Measurements from ENCODE around the gene COL5A1.

COL5A1 gene

DNA sequence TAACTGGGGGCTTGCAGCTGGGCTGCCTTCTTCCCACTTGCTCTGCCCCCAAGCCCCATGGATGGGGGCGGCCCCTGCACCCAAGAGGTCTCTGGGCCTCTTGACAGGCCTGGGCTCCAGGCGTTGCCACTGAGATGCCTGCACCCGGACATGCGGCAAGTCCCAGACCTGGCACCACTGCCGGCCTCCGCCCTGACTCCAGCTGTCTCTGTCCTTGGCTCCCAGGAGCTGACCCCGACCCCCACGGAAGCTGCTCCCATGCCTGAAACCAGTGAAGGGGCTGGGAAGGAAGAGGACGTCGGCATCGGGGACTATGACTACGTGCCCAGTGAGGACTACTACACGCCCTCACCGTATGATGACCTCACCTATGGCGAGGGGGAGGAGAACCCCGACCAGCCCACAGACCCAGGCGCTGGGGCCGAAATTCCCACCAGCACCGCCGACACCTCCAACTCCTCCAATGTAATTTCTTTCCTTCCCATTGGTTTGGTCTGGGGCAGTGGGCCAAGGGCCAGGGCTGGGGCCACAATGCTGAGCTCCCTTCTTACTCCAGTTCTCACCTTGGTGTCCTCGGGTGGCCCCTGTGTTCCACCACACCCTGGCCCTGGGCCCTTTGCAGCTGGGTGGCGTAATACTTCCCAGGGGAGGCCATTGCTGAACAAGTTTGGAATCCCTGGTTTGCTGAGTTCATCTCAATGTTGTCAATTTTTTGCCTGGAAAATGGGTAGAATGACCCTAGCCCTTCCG, 88.6 kb downstream of the COL5A1 start:
- no peak for DNase-seq

DNA sequence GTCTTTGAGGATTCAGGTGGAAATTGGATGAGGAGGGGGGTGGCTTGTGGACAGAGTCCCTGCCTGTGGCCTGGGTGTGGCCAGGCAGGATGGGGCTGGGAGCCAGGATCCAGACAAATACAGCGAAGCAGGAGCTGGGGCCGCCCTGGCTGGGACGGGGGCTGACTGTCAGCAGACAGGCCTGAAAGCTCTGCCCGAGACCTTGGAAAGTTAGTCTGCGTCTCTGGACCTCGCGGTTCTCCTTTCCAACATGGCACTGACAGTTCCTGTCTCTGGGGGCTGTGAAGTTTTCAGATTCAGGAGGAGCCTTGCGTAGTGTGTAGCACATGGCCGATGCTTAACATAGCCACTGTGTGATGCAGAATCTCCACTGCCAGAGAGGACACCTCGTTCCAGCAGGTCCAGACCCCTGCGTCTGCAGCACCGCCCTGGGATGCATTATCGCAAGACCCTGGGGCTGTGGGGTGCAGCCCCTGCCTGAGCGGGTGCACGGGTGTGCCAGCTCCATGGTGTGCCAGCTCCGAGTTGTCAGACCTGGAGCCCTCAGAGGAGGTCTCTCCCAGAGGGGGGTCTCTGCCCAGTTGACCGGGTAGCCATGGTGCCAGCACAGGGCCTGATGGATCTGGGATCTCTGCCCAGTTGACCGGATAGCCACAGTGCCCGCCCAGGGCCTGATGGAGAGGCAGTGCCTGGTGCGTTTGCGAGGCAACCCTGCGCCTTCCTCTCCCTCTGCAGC, 89.3 kb downstream of the COL5A1 start:
- DNase-seq, result no peak

DNA sequence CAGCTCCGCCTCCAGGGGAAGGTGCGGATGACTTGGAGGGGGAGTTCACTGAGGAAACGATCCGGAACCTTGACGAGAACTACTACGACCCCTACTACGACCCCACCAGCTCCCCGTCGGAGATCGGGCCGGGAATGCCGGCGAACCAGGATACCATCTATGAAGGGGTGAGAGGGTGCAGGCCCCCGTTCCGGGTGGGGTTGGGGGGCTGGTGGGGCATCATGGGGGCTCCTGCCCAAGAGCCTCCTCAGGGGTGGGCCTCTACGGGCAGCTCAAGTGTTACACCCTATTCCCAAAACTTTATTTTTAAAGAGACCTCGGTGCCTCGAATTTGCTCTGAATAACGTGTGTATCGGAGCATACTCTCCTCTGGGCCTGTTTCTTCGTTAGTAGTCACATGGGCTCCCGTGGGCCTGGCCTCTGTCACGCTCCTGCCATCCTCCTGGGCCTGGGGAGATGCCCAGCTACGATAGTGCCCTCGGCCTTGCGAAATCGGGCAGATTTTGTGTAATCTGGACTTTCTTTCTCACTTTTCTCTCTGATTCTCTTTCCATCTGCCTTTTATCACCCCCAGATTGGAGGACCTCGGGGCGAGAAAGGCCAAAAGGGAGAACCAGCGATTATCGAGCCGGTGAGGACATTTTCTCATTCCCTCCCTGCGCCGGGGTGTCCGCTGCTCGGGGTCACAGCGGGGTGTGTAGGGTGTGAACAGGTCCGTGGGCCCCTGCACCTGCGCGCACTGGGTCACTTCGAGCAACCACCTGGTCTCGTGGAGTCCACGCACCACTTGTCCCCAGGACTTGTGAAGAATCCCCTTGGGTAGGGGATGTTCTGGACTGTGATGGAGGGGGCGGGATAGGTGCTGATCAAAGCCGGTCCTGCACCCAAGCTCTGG, 90.1 kb downstream of the COL5A1 start:
- no peak for DNase-seq

DNA sequence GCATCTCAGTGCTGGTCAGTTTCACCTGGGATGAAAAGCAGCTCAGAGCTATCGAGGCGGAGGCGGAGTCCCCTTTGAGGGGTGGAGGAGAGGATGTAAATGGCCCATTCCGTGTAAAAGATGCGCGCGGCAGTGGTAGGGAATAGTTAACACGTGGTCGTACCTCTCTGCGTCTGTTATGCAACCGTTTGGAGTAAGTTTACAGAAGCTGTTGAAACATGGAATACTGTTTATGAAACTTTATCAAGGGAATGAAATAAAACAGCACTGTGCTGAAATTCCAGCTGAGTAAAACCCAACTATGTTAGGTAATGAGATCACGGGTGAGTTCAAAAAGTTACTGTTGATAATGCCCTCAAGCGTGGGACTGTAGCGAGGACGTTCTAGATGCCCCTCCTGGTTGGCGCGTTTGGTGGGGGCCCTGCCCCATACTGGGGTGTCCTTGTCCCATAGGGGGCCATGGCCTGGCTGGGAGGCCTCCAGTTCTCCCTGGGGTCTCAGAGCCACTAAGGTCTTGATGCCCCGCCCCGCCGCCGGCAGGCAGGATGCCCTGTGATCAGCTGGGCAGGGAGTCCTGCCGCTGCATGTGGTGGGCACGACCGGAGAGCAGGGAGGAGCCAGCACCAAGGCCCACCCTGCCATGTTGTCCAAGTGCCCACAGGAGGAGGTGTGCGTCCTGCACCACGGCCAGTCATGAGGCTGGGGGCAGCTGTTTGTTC, 90.9 kb downstream of the COL5A1 start:
- DNase-seq, result no peak

DNA sequence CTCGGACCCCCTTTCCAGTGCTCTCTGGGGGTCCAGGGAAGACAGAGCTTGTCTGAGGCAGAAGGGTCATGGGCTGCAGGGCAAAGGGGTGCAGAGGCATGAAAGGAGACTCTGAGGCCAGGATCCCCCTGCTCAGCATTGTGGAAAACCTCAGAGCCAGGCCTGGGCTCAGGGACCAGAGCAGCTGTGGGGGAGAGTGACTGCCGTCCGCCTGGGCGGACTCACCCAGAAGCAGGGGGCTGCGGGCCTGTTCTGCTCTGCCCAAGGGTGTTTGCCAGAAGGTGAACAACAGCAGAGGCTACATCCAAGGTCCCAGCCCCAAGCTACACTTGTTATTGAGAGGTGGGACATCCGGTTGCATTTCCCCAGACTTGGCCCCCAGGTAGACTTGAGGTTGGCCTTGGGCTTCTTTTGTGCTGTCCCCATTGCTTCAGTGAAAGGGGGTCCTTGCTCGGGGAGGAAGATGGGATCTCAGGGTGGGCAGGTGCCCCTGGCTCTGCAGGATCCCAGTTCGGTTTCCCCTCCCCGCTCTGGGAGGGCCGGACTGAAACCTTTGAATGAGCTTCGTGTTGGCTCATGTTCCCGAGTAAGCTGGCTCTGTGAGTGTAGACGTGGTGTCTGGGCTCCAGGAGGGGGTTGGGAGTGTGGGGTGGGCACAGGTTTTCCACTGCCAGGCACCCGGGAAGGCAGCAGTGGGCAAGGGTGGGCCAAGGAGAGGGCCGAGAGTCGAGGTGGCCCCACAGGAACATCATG, 92.1 kb downstream of the COL5A1 start:
- no peak for DNase-seq

DNA sequence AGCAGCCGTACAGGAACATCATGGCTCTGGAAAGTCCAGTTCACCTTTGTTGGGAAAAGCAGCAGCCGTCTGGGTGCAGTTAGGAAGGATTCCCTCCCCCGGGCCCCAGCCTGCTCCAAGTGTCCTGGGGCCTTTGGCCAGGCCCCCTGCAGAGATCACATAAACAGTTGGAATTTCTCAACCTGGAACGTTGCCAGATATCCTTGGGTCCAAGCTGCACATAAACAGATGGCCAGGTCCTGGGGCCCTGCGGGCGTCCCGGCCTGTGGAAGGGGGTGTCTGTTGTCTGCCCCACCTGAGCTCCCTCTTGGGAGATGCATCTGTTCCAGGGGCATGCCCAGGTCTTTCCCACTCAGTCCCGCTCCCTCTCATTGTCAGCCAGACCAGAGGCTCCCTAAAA, 92.7 kb downstream of the COL5A1 start:
- no peak for DNase-seq

DNA sequence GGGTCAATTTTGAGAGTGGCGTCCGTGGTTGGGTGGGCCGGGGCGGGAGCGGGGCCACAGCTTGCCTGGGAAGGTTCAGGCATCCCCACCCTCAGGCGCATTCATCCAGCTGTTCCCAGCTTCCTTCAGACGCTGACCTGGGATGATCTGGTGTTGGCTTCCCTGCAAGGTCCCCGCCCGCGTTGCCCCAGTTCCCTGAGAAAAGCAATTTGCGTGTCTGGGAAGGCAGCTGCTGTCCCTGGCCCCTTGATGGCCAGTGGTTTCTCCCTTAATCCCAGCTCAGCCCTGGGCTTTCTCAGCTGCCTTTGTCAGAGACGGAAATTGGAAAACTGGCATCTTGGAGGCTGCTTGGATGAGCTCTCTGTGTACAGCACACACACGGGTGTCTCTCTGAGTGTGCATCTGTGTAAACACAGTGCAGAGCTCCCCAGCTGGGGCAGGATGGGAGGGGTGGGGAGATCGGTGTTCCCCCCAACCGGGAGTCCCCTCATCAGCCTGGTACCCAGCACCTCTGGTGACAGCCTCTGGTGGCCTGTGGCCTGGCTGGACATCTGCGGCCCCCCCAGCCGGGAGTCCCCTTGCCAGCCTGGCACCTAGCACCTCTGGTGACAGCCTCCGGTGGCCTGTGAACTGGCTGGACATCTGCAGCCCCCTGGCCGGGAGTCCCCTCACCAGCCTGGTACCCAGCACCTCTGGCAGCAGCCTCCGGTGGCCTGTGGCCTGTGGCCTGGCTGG, 94.0 kb downstream of the COL5A1 start:
- DNase-seq, result no peak

DNA sequence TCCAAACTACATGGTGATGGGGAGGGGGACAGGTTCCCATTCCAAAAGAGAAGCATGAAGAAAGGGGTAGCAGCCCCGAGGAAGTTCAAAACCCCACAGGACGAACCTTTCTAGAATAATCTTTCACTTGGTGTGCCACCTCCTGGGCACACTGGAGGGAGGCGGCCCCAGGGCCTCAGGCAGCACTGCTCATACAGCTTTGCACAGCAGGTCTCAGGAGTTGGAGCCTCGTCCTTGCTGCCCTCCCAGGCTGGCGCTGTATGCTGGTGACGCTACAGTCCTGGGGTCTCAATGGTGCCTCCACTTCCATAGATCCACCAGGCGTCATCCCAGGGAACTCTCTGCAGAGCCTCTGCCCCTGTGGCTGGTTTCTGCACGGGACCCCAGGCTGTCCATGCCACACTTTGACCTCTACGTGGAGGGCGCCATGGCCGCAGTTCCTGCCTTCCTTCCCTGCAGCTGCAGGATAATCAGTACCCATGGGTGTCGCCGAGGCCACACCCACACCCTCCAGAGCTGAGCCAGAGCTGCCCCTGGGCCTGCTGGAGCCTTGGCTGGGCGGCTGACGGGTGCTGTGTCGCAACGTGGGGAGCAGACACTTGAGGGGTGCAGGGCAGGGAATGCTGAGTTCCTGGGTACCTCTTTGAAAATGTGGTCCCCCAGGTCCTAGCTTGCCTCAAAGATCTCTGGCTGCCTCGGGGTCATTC, 95.3 kb downstream of the COL5A1 start:
- DNase-seq, result no peak

DNA sequence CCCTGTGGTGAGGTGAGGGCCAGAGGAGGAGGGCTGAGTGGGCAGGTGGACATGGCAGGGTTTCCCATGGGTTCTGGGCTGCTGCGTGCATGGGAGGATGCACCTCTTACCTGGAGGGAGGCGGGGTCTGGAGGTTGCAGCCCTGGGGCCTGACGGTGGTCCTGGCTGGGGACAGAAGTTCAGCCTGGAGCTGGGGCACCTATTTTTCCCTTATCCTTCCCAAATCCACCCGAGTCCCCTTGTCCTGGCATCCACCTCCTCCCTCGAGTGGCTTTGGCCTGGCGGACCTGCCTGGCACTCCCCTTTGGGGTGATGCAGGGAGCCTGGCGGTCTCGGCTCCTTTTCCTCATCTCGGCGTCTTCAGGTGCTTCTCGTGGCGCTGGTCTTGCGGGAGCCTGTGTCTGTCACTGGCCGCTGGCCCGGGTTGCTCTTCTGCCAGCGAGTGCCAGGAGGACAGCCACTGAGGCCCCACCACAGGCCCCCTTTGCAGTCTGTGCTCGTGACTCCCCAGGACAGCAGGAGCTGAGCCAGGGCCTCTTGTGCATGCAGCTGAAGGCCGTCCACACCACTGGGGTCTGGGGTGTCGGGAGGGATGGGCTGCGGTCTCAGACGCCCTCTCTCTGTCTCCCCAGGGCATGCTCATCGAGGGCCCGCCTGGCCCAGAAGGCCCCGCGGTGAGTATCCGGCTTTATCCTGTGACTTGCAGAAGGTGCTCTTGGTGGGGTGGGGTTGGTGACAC, 96.4 kb downstream of the COL5A1 start:
- no peak for DNase-seq

DNA sequence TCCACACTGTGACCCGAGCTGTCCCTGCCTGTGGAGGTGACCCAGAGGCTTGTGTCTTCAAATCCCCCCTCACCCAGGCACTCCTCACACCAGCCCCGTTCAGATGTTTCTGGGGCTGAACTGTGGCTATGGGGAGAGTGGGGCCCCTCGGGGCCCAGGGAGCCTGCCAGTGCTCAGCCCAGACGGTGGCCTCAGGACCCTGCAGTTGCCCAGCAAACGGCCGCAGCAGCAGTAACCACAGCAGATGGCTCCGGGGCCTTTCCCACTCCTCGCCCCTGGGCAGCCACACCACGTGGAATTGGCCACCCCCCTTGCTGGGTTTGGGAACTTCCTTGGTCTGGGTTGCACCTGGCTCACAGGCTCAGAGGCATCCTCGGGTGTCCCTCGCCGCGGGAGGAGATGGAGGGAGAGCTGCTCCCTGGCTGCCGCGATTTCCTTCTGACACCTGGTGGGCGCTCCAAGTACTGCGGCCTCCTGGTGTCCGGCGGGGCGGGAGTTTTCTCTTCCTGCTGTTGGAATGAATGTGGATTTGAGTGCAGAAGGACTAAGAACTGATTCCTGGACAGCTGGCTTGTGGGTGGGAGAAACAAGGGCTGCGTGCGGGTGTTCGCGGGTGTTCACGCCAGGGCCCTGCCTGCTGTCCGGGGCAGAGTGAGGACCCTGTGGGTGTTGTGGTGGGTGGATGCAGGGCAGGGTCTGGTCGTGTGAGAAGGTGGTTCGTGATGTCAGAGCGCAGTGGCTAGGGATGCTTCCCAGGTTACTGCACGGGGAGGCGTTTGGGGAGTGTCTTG, 97.5 kb downstream of the COL5A1 start:
- peak; percentile 12 to 33 for DNase-seq

DNA sequence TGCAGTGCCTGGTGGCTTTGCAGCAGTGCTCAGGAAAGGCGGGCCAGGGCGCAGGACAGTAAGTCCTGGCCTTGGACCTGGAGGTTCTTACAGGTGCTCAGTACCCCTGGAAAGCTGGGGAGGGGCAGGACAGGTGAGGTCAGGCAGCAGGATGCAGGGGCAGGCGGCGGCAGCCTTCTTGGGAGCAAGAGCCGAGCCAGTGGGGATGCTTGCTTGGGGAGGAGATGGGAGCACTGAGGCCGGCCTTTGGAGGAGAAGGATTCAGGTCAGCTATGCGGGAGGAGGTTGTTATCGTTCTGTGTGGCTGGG, 98.0 kb downstream of the COL5A1 start:
- no peak for DNase-seq

DNA sequence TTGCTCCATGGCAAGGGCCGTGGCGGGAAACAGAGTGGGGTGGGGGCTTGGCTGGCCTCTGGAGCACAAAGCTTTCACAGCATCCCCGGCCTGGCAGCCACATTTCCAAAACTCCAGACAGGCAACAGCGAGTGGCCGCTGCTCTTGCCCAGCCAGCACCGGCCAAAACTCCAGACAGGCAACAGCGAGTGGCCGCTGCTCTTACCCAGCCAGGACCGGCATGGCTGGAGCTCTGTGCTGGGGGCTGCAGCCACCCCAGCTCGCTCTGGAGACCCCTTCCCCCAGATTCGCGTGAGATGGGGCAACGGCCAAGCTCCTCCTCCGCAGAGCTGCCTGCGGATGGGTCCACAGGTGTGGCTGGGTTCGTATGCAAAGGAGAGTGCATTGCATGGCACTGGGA, 98.5 kb downstream of the COL5A1 start:
- no peak for DNase-seq

DNA sequence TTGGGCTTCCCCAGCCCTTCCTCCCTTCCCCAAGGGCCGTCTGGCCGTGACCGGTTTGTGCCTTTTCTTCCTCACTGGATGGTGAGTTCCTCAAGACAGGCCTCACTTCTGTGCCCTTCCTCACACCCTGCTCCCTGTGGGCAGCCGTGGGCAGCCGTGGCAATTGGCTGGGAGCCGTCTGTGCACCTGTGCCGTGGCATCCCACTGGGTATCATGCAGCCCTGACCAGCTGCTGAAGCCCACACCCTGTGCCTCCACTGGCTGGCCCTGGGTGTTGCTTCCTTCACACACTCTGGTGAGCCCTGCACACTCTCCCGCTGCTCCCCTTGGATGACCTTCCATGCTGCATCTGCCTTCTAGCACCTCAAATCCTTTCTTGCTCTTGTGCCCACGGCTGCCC, 100.2 kb downstream of the COL5A1 start:
- DNase-seq, result no peak

DNA sequence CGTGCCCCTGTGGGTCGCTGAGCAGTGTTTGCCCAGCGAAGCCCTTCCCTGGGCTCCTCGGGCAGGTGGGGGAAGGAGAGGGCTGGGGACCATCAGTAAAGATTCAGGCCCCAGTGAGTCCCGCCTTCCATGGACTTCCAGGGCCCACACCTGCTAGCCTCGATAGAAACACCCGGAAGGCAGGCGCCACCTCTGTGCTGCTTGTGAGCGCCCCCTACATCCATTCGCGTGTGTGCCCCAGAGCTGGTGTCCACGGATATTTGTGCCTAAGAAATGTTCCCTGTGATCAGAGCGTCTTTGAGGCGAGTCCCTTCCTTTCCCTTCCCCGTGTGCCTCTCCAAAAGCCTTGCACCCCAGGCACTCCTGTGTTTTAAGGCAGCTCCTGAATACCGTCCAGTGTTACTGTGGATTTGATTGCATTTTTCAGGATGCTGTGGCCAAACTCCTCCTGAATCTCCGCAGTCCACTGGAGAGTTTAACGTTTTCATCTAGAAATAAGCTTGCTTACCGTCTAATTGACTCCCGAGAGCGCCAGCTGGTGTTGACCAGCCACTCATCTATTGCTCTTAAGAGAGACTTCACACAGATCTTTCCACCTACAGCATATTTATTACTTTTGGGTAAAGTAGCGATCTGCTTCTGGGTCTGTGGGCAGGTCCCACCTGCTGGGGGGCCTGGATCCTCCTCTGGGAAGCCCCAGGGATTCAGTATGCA, 101.4 kb downstream of the COL5A1 start:
- no peak for DNase-seq

DNA sequence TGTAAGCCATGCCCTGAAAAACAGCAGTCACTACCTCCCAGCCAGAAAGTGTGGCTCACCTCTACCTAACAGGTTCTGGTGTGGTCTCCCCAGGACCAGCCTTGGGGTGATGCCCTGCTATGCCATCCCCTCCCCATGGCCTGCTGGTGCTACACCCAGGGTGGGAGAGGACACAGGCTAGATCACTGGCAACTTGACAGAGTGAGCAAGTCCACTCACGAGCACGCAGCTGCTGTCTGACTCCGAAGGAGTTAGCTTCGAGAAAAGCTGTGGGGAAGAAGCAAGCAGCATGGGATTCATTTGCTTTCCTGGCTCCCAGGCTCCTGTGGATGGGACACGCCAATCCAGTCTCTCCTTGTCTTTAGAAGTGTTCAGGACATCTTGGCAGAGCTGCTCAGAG, 102.2 kb downstream of the COL5A1 start:
- no peak for DNase-seq

DNA sequence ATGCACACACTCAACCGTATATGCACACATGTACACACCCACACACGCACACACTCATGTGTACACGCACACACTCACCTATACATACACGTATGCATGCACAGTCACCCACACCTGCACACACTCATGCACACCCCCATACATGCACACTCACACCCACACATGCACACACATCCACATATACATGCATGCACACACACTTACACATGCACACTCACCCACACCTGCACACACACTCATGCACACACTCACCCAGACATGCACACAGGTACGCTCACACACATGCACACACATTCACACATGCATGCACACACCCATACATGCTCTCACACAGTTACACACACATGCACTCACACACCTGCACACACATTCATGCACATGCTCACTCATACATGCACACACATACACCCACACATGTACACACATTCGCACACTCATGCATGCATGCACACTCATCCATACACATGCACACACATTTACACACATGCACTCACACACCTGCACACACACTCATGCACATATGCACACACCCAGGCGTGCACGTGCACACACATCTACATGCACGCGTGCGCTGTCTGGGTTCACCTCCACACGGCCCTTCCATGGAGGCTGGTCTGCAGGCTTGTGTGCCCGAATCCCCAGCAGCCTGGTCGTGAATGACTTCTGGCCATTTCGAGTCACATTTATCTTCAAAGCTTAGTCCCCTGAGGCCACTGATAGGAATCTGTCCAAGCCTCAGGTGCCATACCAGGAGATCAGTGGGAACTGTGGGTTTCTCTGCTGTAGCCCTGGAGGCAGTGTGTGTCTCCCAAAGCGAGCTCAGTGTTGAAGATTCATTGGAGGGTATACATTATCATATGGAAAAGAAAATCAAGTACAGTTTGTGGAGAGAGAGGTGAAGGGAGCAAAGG, 103.0 kb downstream of the COL5A1 start:
- DNase-seq, result no peak

DNA sequence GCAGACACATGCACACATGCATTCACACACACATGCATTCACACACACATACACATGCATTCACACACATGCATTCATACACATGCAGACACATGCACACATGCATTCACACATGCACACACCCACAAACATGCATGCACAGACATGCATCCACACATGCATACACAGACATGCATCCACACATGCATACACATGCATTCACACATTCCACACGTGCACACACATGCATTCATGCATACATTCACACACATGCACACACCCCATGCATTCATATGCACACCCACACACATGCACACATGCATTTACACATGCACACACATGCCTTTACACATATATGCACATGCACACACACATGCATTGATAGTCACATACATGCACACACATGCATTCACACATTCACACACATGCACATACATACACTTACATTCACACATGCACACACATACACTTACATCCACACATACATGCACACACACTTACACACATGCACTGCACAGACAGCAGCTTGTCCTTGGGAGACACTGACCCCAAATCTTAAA, 106.4 kb downstream of the COL5A1 start:
- no peak for DNase-seq

Data from CD4-positive, alpha-beta T cell treated with Interferon alpha-2 for 1 hour (primary cell).